CD4-positive, alpha-beta T cell treated with Interleukin-2 at 100 ng/mL for 4 hours (primary cell): ENCODE data around the gene HOXA6.

Experiments used
- DNase-seq: peaks from one replicate; pipeline ENCODE4 v3.0.0-alpha.2; 2020; ENCODE audit warnings: low spot score

HOXA6 gene

GRCh38 chr7:27161214-27161720 lies 13.7 kb upstream of the HOXA6 start:
- no peak for DNase-seq

GRCh38 chr7:27160546-27161213 lies 13.1 kb upstream of the HOXA6 start:
- DNase-seq, result peak; percentile 88

GRCh38 chr7:27160145-27160545 lies 12.6 kb upstream of the HOXA6 start:
- DNase-seq, result no peak

GRCh38 chr7:27159266-27160144 lies 11.9 kb upstream of the HOXA6 start:
- no peak for DNase-seq

- no peak for DNase-seq
These were observed 11.1 kb upstream of the HOXA6 start for GRCh38 chr7:27158436-27159265.

DNA sequence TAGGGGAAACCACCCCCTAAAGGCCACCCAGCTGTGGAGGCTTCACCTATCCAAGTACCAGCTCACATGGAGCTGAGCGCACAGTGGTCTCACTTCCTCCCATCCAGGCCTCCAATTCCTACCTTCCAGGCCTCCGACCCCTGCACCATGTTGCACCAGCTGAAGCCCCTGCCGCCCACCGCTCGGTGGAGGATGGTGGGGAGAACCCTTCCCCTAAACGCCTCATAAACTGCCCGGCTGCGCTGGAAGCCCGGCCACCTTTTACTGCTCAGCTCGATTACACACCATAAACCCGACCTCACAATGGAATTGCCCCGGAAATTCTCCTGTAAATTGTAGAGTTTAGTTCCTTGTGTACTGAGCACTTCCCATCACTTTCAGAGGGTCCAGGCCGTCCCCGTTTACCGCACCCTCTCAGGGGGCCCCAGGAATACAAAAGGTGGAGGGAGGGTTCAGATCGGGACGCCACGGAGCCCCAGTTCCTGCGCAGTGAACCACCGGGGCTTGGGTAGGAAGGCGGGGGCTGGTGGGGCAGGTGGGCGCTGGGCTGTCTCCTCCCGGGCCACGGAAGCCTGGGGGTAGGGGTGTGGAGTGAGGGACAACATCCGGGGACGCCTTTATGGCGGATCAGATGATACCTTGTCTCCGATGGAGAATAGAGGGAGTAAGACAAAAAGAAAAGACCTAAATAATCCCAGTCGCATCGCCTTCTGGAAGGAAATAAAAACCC lies 10.3 kb upstream of the HOXA6 start:
- no peak for DNase-seq

- DNase-seq, result no peak
These were observed 9.5 kb upstream of the HOXA6 start for GRCh38 chr7:27156916-27157701.

DNA sequence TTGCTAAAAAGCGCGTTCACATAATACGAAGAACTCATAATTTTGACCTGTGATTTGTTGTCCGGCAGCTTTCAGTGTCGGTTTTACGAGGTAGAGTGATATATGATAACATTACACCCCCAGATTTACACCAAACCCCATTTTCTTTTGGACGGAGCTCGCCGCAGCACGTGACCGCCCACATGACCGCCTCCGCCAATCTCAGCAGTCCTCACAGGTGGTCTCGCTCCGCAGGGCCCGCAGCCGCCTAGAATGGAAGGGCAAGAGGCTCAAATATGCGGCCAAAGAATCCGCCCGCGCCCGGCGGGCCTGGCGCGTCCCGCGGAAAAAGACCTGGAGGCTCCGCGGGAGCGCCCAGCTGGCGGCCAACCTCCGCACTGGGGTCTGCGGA lies 8.9 kb upstream of the HOXA6 start, which contains the start of gene HOXA7:
Gene HOXA7 (minus strand): TSS at position 168 of the 391 bp plus-strand sequence. CDS start 130 bp downstream, at position 38.
- DNase-seq, result no peak

- no peak for DNase-seq
These were observed 8.4 kb upstream of the HOXA6 start for GRCh38 chr7:27155816-27156507.

DNA sequence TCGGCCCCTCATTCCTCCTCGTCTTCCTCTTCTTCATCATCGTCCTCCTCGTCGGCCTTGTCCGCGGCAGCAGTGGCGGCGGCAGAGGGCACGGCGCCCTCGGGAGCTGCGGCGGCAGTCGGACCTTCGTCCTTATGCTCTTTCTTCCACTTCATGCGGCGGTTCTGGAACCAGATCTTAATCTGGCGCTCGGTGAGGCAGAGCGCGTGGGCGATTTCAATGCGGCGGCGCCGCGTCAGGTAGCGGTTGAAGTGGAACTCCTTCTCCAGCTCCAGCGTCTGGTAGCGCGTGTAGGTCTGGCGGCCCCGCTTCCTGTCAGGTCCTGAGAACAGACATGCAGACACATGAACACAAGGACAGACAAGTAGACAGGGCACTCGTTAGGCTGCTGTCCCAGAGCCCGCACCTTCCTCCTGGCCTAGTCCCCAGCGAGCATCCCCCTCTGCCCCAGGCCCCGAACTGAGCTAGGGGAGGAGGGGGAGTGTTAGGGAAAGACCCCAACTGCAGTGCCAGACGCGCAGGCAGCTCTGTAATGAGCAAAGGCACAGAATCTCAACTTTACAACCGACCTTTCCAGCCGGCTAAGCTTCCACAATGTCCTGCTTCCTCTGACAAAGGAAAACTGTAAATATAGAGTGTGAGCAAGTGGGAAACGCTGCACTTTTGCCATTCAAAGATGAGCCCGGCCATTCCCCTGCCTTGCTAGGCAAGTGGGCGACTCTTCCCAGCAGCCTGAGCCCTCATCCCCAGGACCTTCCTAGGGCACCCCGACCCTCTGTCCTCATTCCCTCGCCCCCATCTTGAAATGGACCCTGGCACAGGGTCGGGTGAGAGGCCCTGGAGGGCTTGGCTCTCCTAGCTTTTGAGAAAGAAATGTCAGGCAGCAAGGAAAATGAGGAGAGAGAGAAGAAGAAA lies 7.6 kb upstream of the HOXA6 start:
- no peak for DNase-seq

DNA sequence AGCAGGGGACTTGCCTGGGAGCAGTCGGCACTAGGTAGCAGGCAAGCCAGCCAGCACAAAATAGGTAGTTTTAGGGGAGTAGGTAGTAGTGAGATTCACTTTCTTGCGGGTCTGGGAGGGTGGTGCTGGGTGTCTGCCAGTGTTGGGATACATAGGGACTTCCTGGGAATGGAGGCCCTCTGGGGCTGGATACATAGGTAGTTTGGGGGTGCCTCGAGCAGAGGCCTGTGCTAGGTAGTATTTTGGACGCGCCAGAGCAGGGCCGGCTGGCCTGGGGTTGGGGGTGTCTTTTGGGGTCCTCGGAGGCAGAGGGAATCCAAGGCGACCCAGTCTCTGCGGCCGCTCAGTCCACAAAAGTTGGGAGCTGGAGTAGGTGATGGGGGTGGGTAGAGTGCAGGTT lies 6.8 kb upstream of the HOXA6 start:
- no peak for DNase-seq

DNA sequence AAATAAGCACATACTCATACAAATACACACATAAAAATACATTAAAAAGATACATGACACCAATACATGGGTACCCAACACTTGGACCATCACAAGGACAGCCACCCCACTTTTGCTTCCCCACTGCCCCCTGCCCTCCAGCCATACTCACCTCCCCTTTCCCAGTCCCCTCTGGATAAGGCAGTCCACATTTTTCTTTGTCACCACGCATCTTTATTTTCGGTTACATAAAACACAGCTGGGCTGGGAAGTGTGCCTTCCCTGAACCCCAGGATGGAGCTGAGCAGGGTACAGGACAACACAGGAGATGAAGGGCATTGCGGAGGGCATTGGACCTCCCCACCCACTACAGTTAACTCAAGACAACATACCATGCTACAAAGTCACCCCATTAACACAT lies 6.0 kb upstream of the HOXA6 start:
- DNase-seq, result no peak

DNA sequence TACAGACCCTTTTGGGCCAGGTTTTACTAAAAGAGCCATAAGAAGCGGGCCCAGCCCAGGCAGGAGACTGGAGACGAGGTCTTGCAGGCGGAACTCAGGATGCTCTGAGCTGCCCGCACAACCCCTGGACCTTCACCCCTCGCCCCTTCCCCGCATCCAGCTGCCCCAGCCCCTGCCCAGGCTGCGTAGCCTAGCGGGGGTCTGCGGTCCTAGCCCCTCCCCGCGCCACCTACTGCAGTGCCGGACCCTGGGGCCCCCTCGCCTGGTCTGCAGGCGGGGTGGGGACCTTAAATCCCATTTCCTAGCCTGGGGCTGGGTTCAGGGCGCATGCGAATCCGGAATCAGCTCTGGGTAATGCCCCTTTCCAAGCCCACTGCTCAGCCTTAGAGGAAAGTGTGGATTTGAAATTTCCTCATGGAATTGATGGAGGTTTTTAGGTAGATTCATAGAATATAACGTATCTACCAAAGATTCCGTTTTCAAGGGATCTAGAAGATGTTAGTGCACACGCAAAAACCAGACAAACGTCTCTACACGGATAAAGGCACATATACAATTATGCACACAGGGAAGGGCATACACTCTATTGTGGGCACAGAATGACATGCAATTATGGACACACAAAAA lies 5.4 kb upstream of the HOXA6 start:
- DNase-seq, result no peak

DNA sequence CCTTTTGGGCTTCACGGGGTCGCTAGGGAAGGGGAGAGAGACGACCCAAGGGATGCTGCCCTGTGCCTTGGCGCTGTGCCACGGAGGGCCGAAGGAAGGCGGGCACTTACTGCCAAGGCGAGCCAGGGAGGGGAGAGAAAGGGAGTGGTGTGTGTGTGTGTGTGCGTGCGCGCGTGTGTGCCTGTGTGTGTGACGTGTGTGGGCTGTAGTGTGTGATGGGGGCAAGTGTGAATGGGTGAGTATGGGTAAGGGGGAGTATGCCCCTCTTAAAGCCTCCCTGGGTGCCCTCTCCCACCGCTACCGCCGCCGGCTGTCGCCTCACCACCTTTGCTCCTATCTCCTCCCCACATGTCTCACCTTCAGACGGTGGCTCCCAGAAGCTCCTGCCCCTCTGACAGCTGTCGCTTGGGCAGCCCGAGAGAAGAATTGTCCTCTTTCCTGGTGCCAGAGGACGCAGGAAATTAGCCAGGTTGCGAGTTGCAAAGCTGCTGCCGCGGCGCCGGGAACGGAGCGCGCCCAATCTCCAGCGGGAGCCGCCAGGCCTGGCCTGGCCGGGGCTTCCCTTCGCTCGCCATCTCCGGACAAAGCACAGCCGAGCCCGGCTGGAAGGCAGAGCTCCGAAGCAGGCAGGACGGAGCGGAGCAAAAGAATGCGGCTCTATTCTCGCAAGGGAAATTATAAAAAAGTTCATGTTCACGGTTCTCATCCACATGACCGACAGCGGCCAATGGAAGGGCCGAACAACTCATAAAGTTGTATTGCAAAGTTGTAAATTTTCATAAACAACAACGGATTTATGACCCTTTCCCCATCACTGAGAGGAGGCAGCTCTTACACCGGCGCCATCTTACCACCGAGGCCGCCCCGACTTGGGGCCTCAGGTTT lies 4.6 kb upstream of the HOXA6 start, which contains the start of gene HOXA3:
Gene HOXA3 (minus strand): TSS at position 653 of the 885 bp plus-strand sequence. CDS start 41,943 bp downstream, outside the sequence.
- DNase-seq, result no peak

DNA sequence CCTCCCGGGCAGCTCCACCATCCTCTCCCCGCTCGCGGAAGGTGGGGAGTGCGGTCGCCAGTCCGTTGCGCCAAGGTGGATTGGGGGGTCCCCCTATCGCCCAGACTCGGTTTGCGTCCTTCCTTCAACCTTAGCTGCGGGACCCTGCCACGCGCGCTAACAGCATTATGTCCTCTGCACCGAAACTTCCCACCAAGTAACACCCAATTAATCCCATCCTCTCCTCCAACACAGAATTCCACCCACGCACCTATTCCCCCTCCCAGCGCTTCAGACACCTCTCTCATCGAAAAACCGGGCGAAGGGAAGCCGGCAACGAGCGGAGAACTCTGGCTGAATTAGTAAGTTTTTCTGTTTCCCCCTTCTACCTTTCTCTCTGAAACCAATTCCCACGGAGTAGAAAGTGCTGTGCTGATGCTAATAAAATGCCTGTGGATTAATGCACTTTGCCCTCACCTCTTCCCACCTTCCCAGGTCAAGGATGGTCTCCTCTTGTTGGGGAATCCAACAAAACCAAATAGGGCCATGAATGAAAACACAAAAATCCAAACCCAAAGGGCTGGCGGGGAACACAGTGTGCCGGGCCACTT lies 3.9 kb upstream of the HOXA6 start:
- DNase-seq, result no peak

GRCh38 chr7:27150568-27151340 lies 3.2 kb upstream of the HOXA6 start:
- DNase-seq, result peak; percentile 64
